Gastrocnemius medialis (tissue), 4 donors: ENCODE results near the gene CD7. TPM values are rescaled to one million over a fixed set of nuclear protein-coding genes. Genes with fewer than 3 reads are reported as not detected.

ENCODE experiments used
- ATAC-seq, 2 donors: fragments of 150-250 bp; one replicate each; pipeline ENCODE4 v1.9.1; 2016
- DNase-seq, 2 donors: peaks; one replicate each; pipeline ENCODE4 v3.0.0-alpha.2; 2019
- H3K27ac ChIP-seq, 4 donors: fragments of 200-600 bp; sonication (generic); 1 replicate in 1 of 4; 2 replicates in 3 of 4; pipeline ENCODE4 v1.5.1; 2016 to 2018; ENCODE audit warnings: mild to moderate bottlenecking in 2 of 4, moderate library complexity in 1 of 4
- H3K27me3 ChIP-seq, 3 donors: fragments of 200-600 bp; sonication (generic) in 2 of 3; 1 replicate in 1 of 3; 2 replicates in 2 of 3; pipeline versions ENCODE4 v1.5.1 to v1.6.0; 2016 to 2019; ENCODE audit warnings: mild to moderate bottlenecking in 1 of 3, moderate library complexity in 1 of 3
- H3K36me3 ChIP-seq, 2 donors: fragments of 200-600 bp; sonication (generic) in 1 of 2; one replicate each; pipeline ENCODE4 v1.5.1; 2017 to 2018
- H3K4me1 ChIP-seq, 2 donors: fragments of 200-600 bp; sonication (generic) in 1 of 2; one replicate each; pipeline ENCODE4 v1.5.1; 2016 to 2017; ENCODE audit warnings: mild to moderate bottlenecking in 2 of 2
- H3K4me3 ChIP-seq, 4 donors: fragments of 200-600 bp; sonication (generic) in 3 of 4; 1 replicate in 1 of 4; 2 replicates in 3 of 4; pipeline ENCODE4 v1.5.1; 2016 to 2019; ENCODE audit warnings: mild to moderate bottlenecking in 2 of 4
- H3K9me3 ChIP-seq, 3 donors: fragments of 200-600 bp; sonication (generic) in 2 of 3; 1 replicate in 1 of 3; 2 replicates in 2 of 3; pipeline ENCODE4 v1.5.1; 2016 to 2019
- CTCF ChIP-seq, 5 experiments: fragments of 450-650 bp in 3 of 5; fragments of 200-600 bp in 2 of 5; sonication (generic) in 2 of 5; IDR thresholded peaks in 4 of 5; conservative IDR thresholded peaks in 1 of 5; 1 replicate in 4 of 5; 2 replicates in 1 of 5; pipeline ENCODE4 v1.5.1; 2016 to 2019; ENCODE audit warnings: antibody characterized with exemption in 5 of 5, mild to moderate bottlenecking in 3 of 5, moderate library complexity in 3 of 5
- POLR2A ChIP-seq, 2 donors: fragments of 450-650 bp; IDR thresholded peaks; one replicate each; pipeline ENCODE4 v1.6.1; 2017; ENCODE audit warnings: antibody characterized with exemption in 2 of 2, mild to moderate bottlenecking in 2 of 2, moderate library complexity in 2 of 2
- in situ Hi-C, 4 donors: fragments of 200-750 bp; cut with MboI; loops; one replicate each; pipeline versions ENCODE4 v1.15.0 to v1.8.0; 2017; ENCODE audit warnings: low sequenced_read_pairs in 4 of 4
- intact Hi-C: fragments of 100-400 bp; cut with DNase I; formaldehyde crosslinking; loops from one replicate; pipeline ENCODE4 v1.15.1; 2023; ENCODE audit warnings: low total_unique reads
- total RNA-seq, 4 donors: library from RNA; depleted of rRNA; stranded (reverse); fragments of >200 nt; gene quantifications; one replicate each; pipeline versions ENCODE4 v1.1.0 to v1.2.3, GENCODE V29; 2016

The CD7 gene
- total RNA-seq, 4 donors from 2014 or later, result 1.7 TPM; not detected in 3

- DNase-seq (no peak), ATAC-seq (no peak)
- Histone ChIP-seq H3K27ac (no peak overlapping the region), H3K27me3 (peaks cover 22 to 41% (median 30%) of the 10 kb centered on the region in 3 donors), H3K9me3 (no peaks in the 10 kb centered on the region), H3K4me1 (no peaks in the 10 kb centered on the region), H3K4me3 (no peak overlapping the region), H3K36me3 (no peaks in the 10 kb centered on the region)
- in situ Hi-C loops (no loop called here), intact Hi-C loops (no loop called here)
- TF ChIP-seq CTCF (IDR thresholded peaks at IDR 0.05 in 4 of 5, conservative IDR thresholded peaks at IDR 0.05 in 1 of 5) (no peak), POLR2A (IDR thresholded peaks at IDR 0.05) (no peak)
Measured at GRCh38 chr17:82313195-82314011, 4.0 kb downstream of the CD7 start.

DNA sequence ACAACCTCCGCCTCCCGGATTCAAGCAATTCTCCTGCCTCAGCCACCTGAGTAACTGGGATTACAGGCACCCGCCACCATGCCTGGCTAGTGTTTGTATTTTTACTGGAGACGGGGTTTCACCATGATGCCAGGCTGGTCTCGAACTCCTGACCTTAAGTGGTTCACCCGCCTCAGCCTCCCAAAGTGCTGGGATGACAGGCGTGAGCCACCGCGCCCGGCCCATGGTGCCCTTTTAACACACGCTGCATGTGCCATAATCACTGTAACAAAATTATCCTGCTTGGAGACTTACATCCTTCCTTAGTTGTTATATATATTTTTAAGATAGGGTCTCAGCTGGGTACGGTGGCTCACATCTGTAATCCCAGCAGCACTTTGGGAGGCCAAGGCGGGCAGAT lies 5.4 kb downstream of the CD7 start:
- intact Hi-C loops, result no loop called here
- TF ChIP-seq POLR2A (IDR thresholded peaks at IDR 0.05), result no peak
- no peak for TF ChIP-seq CTCF (IDR thresholded peaks at IDR 0.05 in 4 of 5, conservative IDR thresholded peaks at IDR 0.05 in 1 of 5)
- ATAC-seq, result no peak

DNA sequence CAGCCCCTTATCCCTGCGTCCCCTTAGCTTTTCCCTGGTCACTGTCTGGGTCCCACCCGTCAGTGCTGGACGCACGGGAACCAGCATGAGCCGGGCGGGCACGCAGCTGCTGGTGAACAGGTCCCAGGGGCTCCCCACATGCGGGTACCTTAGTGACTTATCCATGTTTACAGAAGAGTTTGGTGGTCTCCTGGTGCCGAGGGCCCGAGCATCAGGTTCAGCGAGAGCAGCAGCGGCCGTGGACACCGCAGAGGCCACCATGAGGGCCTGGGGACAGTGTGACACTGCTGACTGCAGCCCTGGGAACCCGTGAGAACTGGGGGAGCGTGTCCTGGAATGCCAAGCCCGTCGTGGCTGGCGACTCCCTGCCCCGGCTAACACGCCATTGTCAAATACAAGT lies 6.5 kb downstream of the CD7 start:
- intact Hi-C loops, result no loop called here
- H3K9me3 ChIP-seq, result no peaks in the 10 kb centered on the region
- ATAC-seq (no peak), DNase-seq (no peak)
- peaks cover 22 to 35% (median 26%) of the 10 kb centered on the region in 3 donors for H3K27me3 ChIP-seq
- H3K4me1 ChIP-seq, result no peaks in the 10 kb centered on the region
- in situ Hi-C loops, result no loop called here
- no peaks in the 10 kb centered on the region for H3K36me3 ChIP-seq
- no peak for TF ChIP-seq POLR2A (IDR thresholded peaks at IDR 0.05)
- no peak for TF ChIP-seq CTCF (IDR thresholded peaks at IDR 0.05 in 4 of 5, conservative IDR thresholded peaks at IDR 0.05 in 1 of 5)
- H3K27ac ChIP-seq, result no peak overlapping the region
- H3K4me3 ChIP-seq, result no peak overlapping the region

More for the DNA sequence above, 5.4 kb downstream of the CD7 start:
- Histone ChIP-seq H3K4me3 (no peak overlapping the region), H3K9me3 (no peaks in the 10 kb centered on the region), H3K4me1 (no peaks in the 10 kb centered on the region), H3K27ac (no peak overlapping the region), H3K36me3 (no peaks in the 10 kb centered on the region), H3K27me3 (peaks cover 22 to 41% (median 30%) of the 10 kb centered on the region in 3 donors)
- in situ Hi-C loops, result no loop called here
- DNase-seq, result no peak

GRCh38 chr17:82309656-82310570 lies 7.5 kb downstream of the CD7 start:
- Histone ChIP-seq H3K4me1 (no peaks in the 10 kb centered on the region), H3K4me3 (no peak overlapping the region), H3K27ac (no peak overlapping the region), H3K36me3 (no peaks in the 10 kb centered on the region), H3K27me3 (peaks cover 14 to 26% (median 19%) of the 10 kb centered on the region in 3 donors), H3K9me3 (no peaks in the 10 kb centered on the region)
- in situ Hi-C loops, result no loop called here
- TF ChIP-seq CTCF (IDR thresholded peaks at IDR 0.05 in 4 of 5, conservative IDR thresholded peaks at IDR 0.05 in 1 of 5) (no peak), POLR2A (IDR thresholded peaks at IDR 0.05) (no peak)
- no peak for ATAC-seq
- no peak for DNase-seq
- intact Hi-C loops, result no loop called here
